Measurements from ENCODE around the gene SIX1.

SIX1 gene

DNA sequence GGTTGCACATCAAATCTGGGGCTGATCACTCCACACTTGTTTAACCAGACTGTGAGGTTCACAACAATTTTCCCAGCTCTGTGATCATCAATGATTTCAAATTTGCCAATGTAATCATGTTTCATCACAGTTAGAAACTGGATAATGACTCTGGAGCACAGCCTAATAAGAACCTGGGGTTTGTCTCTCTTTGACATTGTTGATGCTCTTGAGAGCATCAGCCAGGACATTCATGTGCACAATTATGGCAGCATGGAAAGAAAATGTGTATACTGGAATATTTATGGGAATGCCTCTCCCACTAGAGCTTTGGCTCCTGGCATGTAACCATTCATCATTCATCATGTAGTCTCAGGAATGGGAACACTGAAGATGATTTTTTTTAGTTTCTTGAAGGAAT is 47.0 kb downstream of the SIX1 start:
- no peak overlapping the region for H3K4me3 ChIP-seq (ENCODE audit: low read depth, low read length)

DNA sequence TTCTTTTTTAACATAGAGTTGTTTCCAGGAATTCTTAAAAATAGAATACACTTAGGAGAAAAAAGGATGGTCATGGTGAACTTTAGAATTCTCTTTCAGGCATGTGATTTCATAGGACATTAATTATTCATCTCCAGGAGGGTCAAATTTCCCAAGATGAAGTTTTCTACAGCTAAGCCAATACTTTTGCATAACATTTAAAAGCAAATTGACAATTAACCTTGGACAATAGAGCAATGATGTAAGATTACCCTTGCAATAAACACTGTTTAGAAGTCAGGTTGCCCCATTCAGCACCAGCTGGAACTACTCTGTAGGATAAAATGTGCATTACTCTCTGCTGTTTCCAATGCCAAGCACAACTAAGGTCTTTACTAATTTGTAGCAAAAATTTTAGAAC is 49.5 kb downstream of the SIX1 start:
- no peak overlapping the region for H3K4me3 ChIP-seq (ENCODE audit: low read depth, low read length)

DNA sequence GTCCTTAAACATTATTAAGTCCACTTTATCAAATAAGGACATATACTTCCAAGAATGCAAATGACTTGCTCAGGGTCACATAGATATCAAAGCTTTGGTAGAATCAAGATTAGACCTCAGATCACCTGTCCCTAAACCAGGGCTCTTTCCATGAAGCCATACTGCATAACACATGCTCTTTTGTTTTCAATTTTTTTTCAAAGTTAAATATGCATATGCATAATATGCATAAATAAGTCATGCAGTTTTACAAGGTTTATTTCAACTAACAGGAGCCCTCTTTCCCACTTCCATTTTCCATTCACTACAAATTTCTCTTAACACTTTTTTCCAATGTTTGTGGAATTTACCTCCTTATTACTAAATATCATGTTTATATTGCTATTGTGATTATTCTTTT is 53.1 kb downstream of the SIX1 start:
- no peak overlapping the region for H3K4me3 ChIP-seq (ENCODE audit: low read depth, low read length)

DNA sequence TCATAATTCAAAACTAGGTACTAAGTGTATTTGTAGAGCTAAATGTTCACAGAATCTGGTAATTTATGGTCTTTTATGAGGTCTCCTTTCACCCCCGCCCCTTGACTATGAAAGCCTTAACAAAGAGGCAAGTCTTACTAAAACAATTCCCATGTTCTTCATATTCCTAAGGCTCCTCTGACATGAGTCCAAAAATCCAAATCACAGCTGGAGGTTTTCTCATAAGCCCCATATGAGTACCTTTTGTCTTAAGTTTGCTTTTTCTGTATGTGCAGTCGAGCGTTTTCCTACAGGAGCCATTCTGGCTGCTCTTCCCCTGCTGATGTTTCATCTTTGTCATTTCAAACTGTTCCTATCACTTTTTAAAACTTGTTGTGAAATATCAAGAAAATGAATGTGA is 55.2 kb downstream of the SIX1 start:
- no peak overlapping the region for H3K4me3 ChIP-seq (ENCODE audit: low read depth, low read length)

All from iPS-11a (cell line).